ENCODE data around the gene BCL7B. TPM values are rescaled to one million over a fixed set of nuclear protein-coding genes. Genes with fewer than 3 reads are reported as not detected.
"Not testable (repeated sequence)": the region's sequence is repeated elsewhere in the genome, so short reads cannot be mapped to it uniquely, and the experiment has no call there.

The BCL7B gene
- total RNA-seq, 1 donor from 2014 or later, result 53.7 TPM

- no peak for DNase-seq (ENCODE audit: extremely low read depth, low read depth, low spot score)
Observed at GRCh38 chr7:73504920-73505319, 52.6 kb downstream of the BCL7B start.

- DNase-seq (ENCODE audit: extremely low read depth, low read depth, low spot score), result no peak
Observed at GRCh38 chr7:73504017-73504416, 53.5 kb downstream of the BCL7B start.

GRCh38 chr7:73503229-73503628 is 54.3 kb downstream of the BCL7B start:
- no peak for DNase-seq (ENCODE audit: extremely low read depth, low read depth, low spot score)

- no peak for DNase-seq (ENCODE audit: extremely low read depth, low read depth, low spot score)
Observed at GRCh38 chr7:73496626-73497025, 60.9 kb downstream of the BCL7B start.

GRCh38 chr7:73495507-73495906 is 62.0 kb downstream of the BCL7B start:
- not testable (repeated sequence) for DNase-seq (ENCODE audit: extremely low read depth, low read depth, low spot score)

GRCh38 chr7:73489976-73490375 is 67.5 kb downstream of the BCL7B start:
- DNase-seq (ENCODE audit: extremely low read depth, low read depth, low spot score), result no peak

GRCh38 chr7:73487486-73487885 is 70.0 kb downstream of the BCL7B start:
- DNase-seq (ENCODE audit: extremely low read depth, low read depth, low spot score), result no peak

Other genes with a start within 250 kb of the BCL7B start
- 8.9 and 11.9 TPM in 2 replicates for gene NSUN5, start 248.9 kb downstream of the BCL7B start, total RNA-seq
- gene TRIM50, start 229.6 kb downstream of the BCL7B start, total RNA-seq, result not detected in 2 replicates
- gene FKBP6, start 229.5 kb downstream of the BCL7B start, total RNA-seq, result not detected in 2 replicates
- gene FZD9, start 123.9 kb downstream of the BCL7B start, total RNA-seq, result 1.6 and 1.9 TPM in 2 replicates
- gene BAZ1B, start 35.4 kb downstream of the BCL7B start, total RNA-seq, result 43.4 and 57.2 TPM in 2 replicates
- 43.4 and 70.9 TPM in 2 replicates for gene TBL2, start 20.9 kb upstream of the BCL7B start, total RNA-seq
- not detected in 2 replicates for gene MLXIPL, start 66.8 kb upstream of the BCL7B start, total RNA-seq
- 2.8 and 6.9 TPM in 2 replicates for gene VPS37D, start 110.1 kb upstream of the BCL7B start, total RNA-seq
- gene DNAJC30, start 125.8 kb upstream of the BCL7B start, total RNA-seq, result 4.6 and 5.4 TPM in 2 replicates
- gene BUD23, start 125.9 kb upstream of the BCL7B start, total RNA-seq, result 57.3 and 59.3 TPM in 2 replicates
- gene STX1A, start 162.0 kb upstream of the BCL7B start, total RNA-seq, result 19.5 and 22.0 TPM in 2 replicates
- gene ABHD11, start 181.1 kb upstream of the BCL7B start, total RNA-seq, result 12.4 and 14.3 TPM in 2 replicates
- not detected in 2 replicates for gene CLDN3, start 212.6 kb upstream of the BCL7B start, total RNA-seq